Colon (tissue), 2 donors: ENCODE data around the gene SLC6A17.

Experiments
- FAIRE-seq: peaks from 2 replicates; lab custom pipeline; 2012; peaks lifted over from hg19 to GRCh38; lab: Jason Lieb, UNC
- donor health status: control.
- donor health status: control.

Gene SLC6A17

DNA sequence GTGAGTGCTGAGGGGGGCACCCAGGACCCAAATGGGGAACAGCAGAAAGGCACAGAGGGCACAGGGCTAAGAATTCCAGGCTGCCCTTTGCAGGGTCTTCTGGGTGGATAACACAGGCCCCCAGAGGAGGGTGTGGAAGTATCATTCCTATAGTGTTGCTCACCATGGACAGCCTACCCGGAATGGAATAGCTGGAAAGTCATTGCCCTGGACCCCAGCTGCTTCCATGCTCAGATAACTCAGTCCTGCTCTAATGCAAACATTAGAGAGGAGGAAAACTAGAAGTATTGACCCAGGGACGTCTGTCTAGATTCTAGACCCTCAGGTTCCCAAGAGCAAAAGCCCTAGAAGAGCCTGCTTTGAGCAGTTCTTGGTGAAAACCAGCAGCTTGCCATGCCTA lies 24.7 kb downstream of the SLC6A17 start:
- FAIRE-seq, result no peak

DNA sequence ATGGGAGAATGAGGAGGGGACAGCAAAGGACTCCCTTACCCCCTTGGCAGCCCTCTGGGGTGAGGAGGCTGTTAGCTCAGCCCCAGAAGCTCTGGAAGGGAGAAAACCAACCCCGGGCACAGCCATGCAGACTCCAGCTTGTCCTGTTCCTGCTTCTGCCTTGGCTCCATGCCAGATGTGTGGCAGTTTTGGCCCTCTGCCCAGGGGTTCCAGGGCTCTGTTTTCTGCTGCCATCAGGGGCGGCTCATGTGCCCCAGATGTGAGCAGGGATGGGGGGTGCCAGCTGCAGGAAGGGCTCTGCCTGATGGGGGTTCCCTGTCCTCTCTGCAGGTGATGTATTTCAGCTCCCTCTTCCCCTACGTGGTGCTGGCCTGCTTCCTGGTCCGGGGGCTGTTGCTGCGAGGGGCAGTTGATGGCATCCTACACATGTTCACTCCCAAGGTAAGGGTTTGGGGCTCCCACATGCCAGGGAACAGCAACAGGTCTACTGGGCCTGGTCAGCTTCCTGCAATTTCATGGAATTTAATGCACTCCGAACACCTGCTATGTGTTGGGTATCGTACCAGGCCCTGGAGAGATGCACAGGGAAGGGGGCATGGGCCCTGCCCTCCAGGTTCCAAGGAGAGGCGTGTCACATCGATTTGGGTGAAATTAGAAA lies 26.1 kb downstream of the SLC6A17 start:
- no peak for FAIRE-seq

GRCh38 chr1:110177775-110178174 lies 27.5 kb downstream of the SLC6A17 start:
- no peak for FAIRE-seq

DNA sequence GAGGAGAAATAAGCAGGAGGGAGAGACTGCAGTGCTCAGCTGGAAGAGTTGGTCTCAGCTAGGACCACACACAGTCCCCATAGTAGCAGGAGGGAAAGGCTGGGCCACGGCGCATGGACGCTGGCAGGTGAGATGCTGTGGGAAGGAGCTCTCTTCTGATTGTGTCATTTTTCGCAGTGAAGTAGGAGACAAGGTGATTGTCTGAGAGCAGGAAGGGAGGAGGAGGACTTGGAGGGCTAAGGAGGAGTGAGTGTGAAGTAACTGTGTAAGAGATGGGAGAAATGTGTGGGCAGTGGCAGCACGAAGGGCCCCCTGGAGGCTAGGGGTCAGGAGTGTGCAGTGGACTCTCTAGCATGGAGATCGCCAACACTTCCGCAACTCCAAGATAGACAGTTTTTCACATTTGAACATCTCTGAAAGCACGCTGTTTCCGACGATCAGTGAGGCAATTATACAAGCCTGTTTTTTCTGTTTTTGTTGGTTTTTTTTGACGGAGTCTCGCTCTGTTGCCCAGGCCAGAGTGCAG lies 33.4 kb downstream of the SLC6A17 start:
- no peak for FAIRE-seq

DNA sequence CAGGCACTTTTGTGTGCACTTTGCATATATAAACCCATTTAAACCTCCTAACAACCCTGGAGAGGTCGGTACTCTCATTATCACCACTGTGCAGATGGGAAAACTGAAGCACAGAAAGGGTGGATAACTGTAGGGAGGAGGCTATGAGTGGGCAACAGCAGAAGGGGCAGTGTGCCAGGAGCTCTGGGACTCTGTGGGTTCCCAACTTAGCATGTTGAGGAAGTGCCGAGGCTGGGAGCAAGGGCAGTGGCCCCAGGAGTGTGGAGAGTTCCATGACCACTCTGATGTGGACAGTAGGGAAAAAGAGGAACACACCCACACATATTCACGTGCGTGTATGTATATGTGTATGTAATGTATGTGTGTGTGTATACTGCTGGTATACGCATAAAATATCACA lies 34.2 kb downstream of the SLC6A17 start:
- no peak for FAIRE-seq

GRCh38 chr1:110185181-110185580 lies 34.9 kb downstream of the SLC6A17 start:
- no peak for FAIRE-seq

- FAIRE-seq, result no peak
These were observed 36.3 kb downstream of the SLC6A17 start for GRCh38 chr1:110186558-110186957.

GRCh38 chr1:110187139-110187890 lies 37.0 kb downstream of the SLC6A17 start:
- FAIRE-seq, result no peak

- no peak for FAIRE-seq
These were observed 37.8 kb downstream of the SLC6A17 start for GRCh38 chr1:110188035-110188618.

DNA sequence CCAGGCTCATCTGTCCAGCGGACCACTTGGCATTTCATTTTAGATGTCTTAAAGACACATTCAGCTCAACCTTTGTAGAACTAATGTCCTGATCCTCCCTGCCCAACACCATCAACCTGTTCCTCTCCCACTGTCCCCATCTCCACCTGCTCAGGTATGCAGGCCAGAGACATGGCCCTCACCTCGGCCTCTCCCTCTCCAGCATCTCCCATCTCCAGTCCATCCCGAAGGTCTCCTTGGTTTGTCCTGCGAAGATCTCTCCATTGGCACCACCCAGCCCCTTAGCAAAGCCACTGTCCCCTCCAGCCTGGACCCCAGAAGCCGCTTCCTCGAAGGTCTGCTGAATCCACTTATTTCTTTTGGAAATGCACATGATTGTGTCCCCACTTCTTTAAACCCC lies 38.9 kb downstream of the SLC6A17 start:
- no peak for FAIRE-seq

DNA sequence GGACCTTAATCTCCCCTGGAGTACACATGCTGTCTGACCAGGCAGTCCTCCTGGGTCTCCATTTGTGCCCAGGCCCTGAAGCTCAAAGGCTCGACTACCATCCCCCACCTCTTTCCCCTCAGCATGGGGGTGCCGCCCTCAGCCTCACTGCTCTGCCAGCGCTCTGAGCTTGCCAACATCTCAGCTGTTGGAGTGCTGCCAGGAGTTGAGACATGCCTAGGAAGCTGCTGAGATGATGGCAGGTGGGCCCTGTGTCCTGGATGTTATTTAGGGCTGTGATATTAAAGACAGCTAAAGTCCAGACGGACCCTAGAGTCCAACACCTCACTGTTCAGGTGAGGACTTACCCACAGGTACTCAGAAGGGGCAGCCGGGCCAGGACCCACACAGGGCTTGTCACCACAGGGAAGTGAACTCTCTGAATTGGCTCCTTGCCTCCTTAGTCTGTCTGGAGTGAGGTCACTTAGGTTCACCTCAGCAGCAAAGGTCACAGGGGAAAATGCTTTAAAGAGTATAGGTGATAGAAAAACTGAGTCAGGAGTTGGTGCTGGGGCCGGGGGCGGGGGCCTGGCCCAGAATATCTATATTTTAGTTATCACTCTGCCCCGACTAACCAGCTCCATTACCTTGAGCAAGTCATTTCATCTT lies 40.1 kb downstream of the SLC6A17 start:
- no peak for FAIRE-seq

- FAIRE-seq, result no peak
These were observed 42.2 kb downstream of the SLC6A17 start for GRCh38 chr1:110192541-110192940.

DNA sequence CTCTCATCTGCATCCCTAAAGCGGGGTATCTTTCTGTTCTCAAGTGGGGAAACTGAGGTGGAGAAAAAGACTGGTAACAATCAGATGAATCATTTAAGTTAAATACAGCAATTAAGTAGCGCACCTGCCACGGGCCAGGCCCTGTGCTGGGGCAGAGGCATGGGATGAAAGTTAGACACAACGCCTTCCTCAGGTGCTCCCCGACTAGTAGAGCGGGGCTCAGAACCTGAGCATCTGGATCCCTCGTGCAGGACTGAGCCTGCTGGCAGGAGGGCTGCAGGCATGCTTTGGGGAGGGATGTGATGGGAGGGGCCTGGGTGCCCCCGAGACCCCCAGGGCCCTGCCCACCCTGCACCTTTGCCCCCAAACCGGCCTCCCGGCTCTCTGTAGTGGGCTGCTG lies 44.9 kb downstream of the SLC6A17 start:
- no peak for FAIRE-seq

DNA sequence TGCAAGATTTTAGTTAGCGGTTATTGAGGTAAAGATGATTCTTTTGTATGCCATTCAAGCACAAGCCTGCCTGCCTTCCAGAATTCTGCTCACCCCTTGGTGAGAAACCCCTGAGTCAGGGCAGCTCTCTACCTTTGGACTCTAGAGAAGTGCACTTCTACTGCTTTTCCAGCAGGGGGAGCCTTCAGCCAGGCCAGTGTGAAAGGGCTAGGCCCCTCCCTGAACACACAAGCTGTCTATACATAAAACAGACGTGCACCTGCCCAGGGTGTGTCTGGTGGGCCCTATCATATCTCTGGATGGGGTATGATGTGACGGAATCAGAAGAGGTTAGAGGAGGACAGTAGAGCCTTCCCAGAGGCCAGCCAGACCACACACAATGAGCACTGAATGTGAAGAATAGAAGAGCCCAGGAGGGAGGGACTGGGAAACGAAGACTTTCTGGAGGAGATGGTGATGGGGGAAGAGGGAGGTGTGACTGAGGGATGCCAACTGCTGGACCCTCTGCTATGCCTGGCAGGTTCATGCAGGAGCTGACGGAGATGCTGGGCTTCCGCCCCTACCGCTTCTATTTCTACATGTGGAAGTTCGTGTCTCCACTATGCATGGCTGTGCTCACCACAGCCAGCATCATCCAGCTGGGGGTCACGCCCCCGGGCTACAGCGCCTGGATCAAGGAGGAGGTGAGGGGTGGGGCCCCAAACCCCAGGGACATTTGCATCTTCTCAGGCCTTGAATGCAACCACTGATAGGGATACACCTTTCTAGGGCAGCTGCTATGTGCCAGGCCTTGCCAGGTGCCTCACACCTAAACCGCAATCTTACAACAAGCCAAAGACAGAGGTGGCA lies 46.8 kb downstream of the SLC6A17 start:
- FAIRE-seq, result no peak

DNA sequence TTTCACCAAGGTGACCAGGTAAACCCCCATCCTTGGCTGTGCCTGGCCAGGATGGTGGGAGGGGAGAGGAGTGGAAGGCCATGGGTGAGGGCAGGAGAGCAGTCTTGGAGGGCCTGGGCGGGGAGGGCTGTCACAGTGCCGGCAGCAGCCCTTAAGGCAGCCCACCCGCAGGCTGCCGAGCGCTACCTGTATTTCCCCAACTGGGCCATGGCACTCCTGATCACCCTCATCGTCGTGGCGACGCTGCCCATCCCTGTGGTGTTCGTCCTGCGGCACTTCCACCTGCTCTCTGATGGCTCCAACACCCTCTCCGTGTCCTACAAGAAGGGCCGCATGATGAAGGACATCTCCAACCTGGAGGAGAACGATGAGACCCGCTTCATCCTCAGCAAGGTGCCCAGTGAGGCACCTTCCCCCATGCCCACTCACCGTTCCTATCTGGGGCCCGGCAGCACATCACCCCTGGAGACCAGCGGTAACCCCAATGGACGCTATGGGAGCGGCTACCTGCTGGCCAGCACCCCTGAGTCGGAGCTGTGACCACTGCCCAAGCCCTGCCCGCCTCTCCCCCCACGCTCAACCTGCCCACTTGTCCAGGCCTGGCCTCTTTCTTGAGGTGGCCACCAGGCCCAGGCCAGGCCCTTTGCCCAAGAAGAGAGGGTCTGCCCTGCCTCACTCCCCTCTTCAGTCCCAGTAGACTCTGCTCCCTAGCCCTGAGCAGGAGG lies 47.8 kb downstream of the SLC6A17 start:
- FAIRE-seq, result no peak

DNA sequence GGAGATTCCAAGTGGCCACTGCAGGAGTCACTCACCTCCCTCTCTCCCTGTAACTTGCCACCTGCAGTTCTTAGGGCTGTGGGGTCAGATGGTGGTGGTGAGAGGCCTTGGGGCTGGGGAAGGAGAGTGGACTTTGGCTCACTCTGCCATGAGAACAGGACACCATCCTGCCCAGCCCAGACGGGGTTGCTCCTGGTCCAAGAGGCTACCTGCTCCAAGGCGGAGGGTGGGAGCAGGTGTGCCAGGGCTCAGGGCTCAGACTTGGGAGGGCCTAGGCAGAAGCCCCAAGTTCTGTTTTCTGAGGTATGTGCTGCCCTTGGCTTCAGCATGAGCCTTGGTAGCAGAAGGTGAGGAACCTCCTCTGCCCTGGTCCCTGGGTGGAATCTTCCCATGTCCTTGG lies 48.5 kb downstream of the SLC6A17 start:
- FAIRE-seq, result no peak

- no peak for FAIRE-seq
These were observed 49.9 kb downstream of the SLC6A17 start for GRCh38 chr1:110200190-110200589.

DNA sequence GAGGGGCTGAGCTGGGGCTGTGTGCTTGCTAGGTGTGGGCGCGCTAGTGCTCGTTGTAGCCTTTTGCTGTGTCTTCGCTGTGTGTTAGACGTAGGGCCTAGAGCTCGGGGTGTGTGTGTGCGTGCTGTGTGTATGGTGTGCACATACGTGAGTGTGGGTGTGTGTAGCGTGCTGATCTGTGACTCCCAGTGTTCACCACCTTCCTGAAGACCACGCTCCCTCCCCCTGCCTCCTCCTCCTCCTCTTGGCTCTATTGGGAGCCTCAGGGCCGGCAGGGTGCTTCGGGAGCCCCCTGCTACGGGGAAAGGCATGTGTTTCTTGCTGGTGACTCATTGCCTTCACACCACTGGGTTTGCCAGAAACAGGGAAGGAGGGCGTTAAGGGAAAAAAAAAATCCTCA lies 50.4 kb downstream of the SLC6A17 start:
- no peak for FAIRE-seq

DNA sequence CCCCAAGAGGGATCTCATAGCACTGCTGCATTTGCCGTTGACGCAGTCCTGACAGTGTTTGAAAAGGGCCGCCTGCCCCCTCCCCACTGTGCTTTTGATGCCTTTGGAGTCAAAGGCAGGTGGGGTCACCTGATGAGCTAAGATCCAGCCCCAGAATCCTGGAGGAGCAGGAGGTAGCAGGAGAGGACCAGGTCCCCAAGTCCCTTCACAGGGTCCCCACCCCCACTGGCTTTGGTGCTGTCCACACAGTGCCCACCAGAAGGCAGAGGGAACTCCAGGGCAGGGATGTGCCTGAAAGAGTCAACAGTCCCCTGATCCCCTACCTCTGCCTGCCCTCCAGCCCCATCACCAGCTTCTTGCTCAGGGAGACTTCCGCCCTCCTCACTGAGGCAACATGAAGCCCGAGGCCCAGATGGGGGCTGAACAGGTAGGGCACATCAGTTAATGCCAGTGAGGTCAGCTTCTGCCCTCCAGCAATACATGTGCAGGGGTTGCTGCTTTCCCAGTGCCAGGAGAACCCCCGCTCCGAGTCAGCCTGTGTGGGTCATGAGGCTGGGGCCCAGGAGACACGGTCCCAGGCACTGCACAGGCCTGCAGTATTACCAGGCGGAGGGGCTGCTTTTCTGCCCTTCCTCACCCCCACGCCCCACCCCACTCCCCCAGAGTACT lies 51.0 kb downstream of the SLC6A17 start:
- no peak for FAIRE-seq

- FAIRE-seq, result no peak
These were observed 52.8 kb downstream of the SLC6A17 start for GRCh38 chr1:110203021-110203661.
